ENCODE data around the gene CUEDC1. TPM values are rescaled to one million over a fixed set of nuclear protein-coding genes. Genes with fewer than 3 reads are reported as not detected.
A peak's percentile ranks its signal among the peaks of the same experiment; 100 is the strongest.

CUEDC1 gene
- total and polyA plus RNA-seq, 9 of the 15 experiments (the other 6 are each of a cell fraction or from before 2014, with no cell fraction given), result 0.20 to 4.1 (median 1.6) TPM; not detected in 1

DNA sequence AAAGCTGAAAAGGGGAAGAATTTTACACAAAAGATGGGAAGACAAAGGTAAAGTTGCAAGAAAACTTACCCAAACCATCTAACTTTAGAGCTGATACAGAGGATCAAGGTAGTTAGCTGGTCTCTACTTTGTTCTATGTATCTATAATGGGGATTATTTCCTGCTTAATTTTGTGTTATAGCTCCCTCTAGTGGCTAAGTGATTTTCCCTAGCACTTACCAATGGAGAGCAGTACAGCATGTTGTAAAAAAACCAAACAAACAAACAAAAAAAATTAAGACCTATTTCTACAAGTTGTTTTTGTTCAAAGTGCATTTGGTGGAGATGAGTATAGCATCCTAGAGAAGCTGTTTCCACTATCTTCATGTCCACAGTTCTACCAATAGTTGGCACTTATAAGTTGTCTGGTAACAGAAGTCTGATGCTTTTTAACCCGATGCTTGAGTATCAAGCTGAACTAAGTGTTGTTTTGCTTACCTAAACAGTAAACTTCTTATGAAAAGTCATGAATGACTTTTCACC, 44.3 kb upstream of the CUEDC1 start (continued):
- TF ChIP-seq NFATC3 (IDR thresholded peaks at IDR 0.05), result 0 out of 2 replicates have a peak, but pooled peaks have one; percentile 25
- TF ChIP-seq, protein P1, sequence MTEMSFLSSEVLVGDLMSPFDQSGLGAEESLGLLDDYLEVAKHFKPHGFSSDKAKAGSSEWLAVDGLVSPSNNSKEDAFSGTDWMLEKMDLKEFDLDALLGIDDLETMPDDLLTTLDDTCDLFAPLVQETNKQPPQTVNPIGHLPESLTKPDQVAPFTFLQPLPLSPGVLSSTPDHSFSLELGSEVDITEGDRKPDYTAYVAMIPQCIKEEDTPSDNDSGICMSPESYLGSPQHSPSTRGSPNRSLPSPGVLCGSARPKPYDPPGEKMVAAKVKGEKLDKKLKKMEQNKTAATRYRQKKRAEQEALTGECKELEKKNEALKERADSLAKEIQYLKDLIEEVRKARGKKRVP (CRISPR knock-in tag; IDR thresholded peaks at IDR 0.05), result peak; percentile 30; the same call in 1 of the 2 replicates
- TF ChIP-seq, protein P2, sequence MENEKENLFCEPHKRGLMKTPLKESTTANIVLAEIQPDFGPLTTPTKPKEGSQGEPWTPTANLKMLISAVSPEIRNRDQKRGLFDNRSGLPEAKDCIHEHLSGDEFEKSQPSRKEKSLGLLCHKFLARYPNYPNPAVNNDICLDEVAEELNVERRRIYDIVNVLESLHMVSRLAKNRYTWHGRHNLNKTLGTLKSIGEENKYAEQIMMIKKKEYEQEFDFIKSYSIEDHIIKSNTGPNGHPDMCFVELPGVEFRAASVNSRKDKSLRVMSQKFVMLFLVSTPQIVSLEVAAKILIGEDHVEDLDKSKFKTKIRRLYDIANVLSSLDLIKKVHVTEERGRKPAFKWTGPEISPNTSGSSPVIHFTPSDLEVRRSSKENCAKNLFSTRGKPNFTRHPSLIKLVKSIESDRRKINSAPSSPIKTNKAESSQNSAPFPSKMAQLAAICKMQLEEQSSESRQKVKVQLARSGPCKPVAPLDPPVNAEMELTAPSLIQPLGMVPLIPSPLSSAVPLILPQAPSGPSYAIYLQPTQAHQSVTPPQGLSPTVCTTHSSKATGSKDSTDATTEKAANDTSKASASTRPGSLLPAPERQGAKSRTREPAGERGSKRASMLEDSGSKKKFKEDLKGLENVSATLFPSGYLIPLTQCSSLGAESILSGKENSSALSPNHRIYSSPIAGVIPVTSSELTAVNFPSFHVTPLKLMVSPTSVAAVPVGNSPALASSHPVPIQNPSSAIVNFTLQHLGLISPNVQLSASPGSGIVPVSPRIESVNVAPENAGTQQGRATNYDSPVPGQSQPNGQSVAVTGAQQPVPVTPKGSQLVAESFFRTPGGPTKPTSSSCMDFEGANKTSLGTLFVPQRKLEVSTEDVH (IDR thresholded peaks at IDR 0.05; ENCODE audit: low read depth, partially characterized antibody), result peak; percentile 39
- TF ChIP-seq, protein P3, sequence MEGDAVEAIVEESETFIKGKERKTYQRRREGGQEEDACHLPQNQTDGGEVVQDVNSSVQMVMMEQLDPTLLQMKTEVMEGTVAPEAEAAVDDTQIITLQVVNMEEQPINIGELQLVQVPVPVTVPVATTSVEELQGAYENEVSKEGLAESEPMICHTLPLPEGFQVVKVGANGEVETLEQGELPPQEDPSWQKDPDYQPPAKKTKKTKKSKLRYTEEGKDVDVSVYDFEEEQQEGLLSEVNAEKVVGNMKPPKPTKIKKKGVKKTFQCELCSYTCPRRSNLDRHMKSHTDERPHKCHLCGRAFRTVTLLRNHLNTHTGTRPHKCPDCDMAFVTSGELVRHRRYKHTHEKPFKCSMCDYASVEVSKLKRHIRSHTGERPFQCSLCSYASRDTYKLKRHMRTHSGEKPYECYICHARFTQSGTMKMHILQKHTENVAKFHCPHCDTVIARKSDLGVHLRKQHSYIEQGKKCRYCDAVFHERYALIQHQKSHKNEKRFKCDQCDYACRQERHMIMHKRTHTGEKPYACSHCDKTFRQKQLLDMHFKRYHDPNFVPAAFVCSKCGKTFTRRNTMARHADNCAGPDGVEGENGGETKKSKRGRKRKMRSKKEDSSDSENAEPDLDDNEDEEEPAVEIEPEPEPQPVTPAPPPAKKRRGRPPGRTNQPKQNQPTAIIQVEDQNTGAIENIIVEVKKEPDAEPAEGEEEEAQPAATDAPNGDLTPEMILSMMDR (IDR thresholded peaks at IDR 0.05 in 2 of 3, conservative IDR thresholded peaks at IDR 0.05 in 1 of 3; ENCODE audit: insufficient read depth in 2 of 3, low read depth in 1 of 3, low read length in 3 of 3), result peak; percentile 43 to 79 (median 69); a peak in 5 of 6 replicates
- no peak for TF ChIP-seq FOXA1 (IDR thresholded peaks at IDR 0.05; ENCODE audit: borderline replicate concordance)
- TF ChIP-seq RBM14 (IDR thresholded peaks at IDR 0.05; ENCODE audit: borderline replicate concordance, insufficient read depth, low read depth, low read length), result no peak
- peak; percentile 49 for TF ChIP-seq POLR2H (tag; IDR thresholded peaks at IDR 0.05; ENCODE audit: low read depth)
- TF ChIP-seq CCNT2 (IDR thresholded peaks at IDR 0.05; ENCODE audit: borderline replicate concordance, extremely low read depth, insufficient read length, low read depth, low read length), result peak; percentile 42
- 0 out of 2 replicates have a peak, but pooled peaks have one; percentile 39 for TF ChIP-seq ILF3 (IDR thresholded peaks at IDR 0.05; ENCODE audit: borderline replicate concordance)
- TF ChIP-seq ESRRA (IDR thresholded peaks at IDR 0.05; ENCODE audit: borderline replicate concordance, low read depth), result no peak
- no peak for TF ChIP-seq TAL1 (IDR thresholded peaks at IDR 0.05)
- TF ChIP-seq RAD21 (CRISPR knock-in tag; conservative IDR thresholded peaks at IDR 0.05 in 1 of 2, IDR thresholded peaks at IDR 0.05 in 1 of 2), result peak; percentile 68 to 69
